ENCODE measurements around the gene OR4P4. TPM values are rescaled to one million over a fixed set of nuclear protein-coding genes. Genes with fewer than 3 reads are reported as not detected.

OR4P4 gene
- not detected for total RNA-seq
- not detected for polyA plus RNA-seq
- long read RNA-seq, donor 1, result 0 reads
- long read RNA-seq, donor 2, result 0 reads
- long read RNA-seq, donor 3, result 0 reads

DNA sequence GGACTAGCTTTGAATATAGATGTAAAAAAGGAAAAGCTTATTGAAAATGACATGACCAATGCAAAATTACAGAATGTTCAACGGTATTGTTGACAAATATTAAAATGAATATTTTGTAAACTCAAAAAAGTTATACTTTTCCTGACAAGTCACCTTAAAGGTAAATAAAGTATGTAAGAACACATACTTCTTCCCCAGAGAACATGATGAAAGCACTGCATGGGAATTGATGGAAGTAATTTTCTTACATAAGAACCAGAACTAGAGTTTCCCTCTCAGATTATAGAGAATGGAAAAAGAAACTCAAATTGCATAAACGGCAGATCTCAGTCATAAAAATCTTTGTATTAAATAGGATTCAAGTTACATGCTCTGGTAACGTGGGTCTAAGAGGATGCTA, at the start of gene OR4P4:
TSS of gene OR4P4 (plus strand) at position 301 of the 400 bp plus-strand sequence.
- H3K36me3 ChIP-seq, result no peaks in the 10 kb centered on the region
- no peaks in the 10 kb centered on the region for H3K4me1 ChIP-seq
- no peak within 1 kb of the TSS for H3K27ac ChIP-seq
- ATAC-seq (no peak), DNase-seq (no peak)
- H3K4me3 ChIP-seq, result no peak within 1 kb of the TSS
- TF ChIP-seq, protein P1, sequence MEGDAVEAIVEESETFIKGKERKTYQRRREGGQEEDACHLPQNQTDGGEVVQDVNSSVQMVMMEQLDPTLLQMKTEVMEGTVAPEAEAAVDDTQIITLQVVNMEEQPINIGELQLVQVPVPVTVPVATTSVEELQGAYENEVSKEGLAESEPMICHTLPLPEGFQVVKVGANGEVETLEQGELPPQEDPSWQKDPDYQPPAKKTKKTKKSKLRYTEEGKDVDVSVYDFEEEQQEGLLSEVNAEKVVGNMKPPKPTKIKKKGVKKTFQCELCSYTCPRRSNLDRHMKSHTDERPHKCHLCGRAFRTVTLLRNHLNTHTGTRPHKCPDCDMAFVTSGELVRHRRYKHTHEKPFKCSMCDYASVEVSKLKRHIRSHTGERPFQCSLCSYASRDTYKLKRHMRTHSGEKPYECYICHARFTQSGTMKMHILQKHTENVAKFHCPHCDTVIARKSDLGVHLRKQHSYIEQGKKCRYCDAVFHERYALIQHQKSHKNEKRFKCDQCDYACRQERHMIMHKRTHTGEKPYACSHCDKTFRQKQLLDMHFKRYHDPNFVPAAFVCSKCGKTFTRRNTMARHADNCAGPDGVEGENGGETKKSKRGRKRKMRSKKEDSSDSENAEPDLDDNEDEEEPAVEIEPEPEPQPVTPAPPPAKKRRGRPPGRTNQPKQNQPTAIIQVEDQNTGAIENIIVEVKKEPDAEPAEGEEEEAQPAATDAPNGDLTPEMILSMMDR (IDR thresholded peaks at IDR 0.05), result no peak
- intact Hi-C loops (cut with DNase I), result no loop called here
- H3K9me3 ChIP-seq, result peaks cover 0 to 33% (median 0%) of the 10 kb centered on the region in 11 donors
- no peaks in the 10 kb centered on the region for H3K27me3 ChIP-seq
- 40% methylated on average over 3 of the region's 3 CpGs for WGBS, 2 donors

DNA sequence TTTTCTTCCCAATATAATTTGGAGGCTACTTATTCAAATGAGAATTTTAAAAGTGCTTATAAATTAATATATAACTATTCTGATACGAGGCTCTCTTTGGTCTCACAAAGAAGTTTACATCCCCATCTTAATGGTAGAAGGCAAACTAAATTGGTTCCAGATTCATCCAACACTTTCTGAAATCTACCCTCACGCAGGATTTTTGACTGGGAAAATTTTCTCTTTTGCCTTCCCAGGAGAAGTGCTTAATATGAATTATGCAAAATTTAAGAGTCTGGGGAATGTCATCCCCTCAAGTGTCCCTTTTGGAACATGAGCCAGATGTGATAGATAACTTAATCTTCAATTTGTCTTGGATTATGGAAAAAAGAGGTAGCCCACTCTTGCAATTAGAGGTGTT, 27.4 kb upstream of the OR4P4 start, which contains the start of gene OR4C11:
TSS of gene OR4C11 (minus strand) at position 101 of the 400 bp plus-strand sequence. CDS start 3,272 bp downstream, outside the sequence.
- 40 to 48% methylated on average over 2 of the region's 2 CpGs for WGBS, 2 donors
- Histone ChIP-seq H3K27ac (no peak within 1 kb of the TSS), H3K36me3 (no peaks in the 10 kb centered on the region), H3K4me1 (no peaks in the 10 kb centered on the region), H3K4me3 (no peak within 1 kb of the TSS), H3K27me3 (no peaks in the 10 kb centered on the region), H3K9me3 (peaks cover 0 to 6% (median 0%) of the 10 kb centered on the region in 11 donors)
- no peak for ATAC-seq
- intact Hi-C loops (cut with DNase I), result loop anchor here in 1 of 10 donors (10.0 kb wide), 1 partner anchor 57 kb away; the partner anchor contains the start of gene OR4C6
- TF ChIP-seq, protein P1 (IDR thresholded peaks at IDR 0.05), result no peak
- no peak for DNase-seq

DNA sequence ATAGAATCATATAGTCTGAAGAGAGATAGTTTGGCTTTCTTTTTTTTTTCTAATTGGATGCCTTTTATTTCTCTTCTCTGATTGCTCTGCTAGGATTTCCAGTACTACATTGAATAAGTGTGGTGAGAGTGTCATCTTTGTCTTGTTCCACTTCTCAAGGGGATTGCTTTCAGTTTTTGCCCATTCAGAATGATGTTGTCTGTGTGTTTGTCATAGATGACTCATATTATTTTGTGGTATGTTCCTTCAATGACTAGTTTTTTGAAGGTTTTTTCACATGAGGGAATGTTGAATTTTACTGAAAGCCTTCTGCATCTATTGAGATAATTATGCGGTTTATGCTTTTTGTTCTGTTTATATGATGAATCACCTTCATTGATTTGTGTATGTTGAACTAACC, 10.4 kb upstream of the OR4P4 start:
- H3K36me3 ChIP-seq, result no peaks in the 10 kb centered on the region
- H3K27me3 ChIP-seq, result no peaks in the 10 kb centered on the region
- no peaks in the 10 kb centered on the region for H3K4me1 ChIP-seq
- H3K4me3 ChIP-seq, result no peak overlapping the region
- peaks cover 0 to 59% (median 0%) of the 10 kb centered on the region in 11 donors for H3K9me3 ChIP-seq
- no peak for ATAC-seq
- intact Hi-C loops (cut with DNase I), result no loop called here
- TF ChIP-seq, protein P1 (IDR thresholded peaks at IDR 0.05), result no peak
- WGBS, 2 donors, result 76 to 92% methylated on average over 1 of the region's 1 CpG
- no peak overlapping the region for H3K27ac ChIP-seq
- DNase-seq, result no peak

DNA sequence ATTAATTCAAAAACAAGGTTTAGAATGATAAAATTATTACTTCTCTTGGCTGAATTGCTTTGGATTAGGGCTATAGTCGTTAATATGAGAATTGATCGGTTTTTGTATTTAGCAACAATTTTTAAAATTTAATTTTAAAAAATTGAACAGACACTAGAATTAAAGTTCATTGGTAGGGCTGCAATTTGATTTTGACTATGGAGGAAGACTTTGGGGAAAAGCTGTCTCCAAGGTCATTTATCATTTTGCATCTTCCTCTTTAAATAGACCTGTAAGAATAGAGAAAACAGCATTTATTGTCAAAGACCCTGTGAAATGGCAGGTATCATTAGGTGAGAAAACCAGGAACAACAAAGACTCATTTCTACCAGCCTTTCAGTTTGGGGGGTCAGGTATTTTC, 13.1 kb downstream of the OR4P4 start, which contains the start of gene OR4S2:
TSS of gene OR4S2 (plus strand) at position 301 of the 400 bp plus-strand sequence. CDS start 2,577 bp downstream, outside the sequence.
- intact Hi-C loops (cut with DNase I), result no loop called here
- no peak for DNase-seq
- Histone ChIP-seq H3K4me3 (no peak within 1 kb of the TSS), H3K9me3 (peaks cover 0 to 13% (median 0%) of the 10 kb centered on the region in 11 donors), H3K27ac (no peak within 1 kb of the TSS), H3K36me3 (no peaks in the 10 kb centered on the region), H3K4me1 (no peaks in the 10 kb centered on the region), H3K27me3 (no peaks in the 10 kb centered on the region)
- 61 to 74% methylated on average over 2 of the region's 2 CpGs for WGBS, 2 donors
- no peak for ATAC-seq
- TF ChIP-seq, protein P1 (IDR thresholded peaks at IDR 0.05), result no peak

All from heart right ventricle (tissue), 16 donors.